C1 segment of cervical spinal cord (tissue), 14 donors: Measurements from ENCODE around the gene GPX8.

ENCODE experiments used
- DNase-seq, 14 donors: peaks; one replicate each; lab custom pipeline; 2025; lab: John Stamatoyannopoulos, UW

Gene GPX8, protein sequence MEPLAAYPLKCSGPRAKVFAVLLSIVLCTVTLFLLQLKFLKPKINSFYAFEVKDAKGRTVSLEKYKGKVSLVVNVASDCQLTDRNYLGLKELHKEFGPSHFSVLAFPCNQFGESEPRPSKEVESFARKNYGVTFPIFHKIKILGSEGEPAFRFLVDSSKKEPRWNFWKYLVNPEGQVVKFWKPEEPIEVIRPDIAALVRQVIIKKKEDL

GRCh38 chr5:55159763-55160492, at the start of gene GPX8:
TSS of gene GPX8 (plus strand) at chr5:55160171. CDS start at chr5:55160193, 22 bp downstream.
- DNase-seq: no peak

GRCh38 chr5:55110217-55110616, 49.8 kb upstream of the GPX8 start:
- DNase-seq: no peak

DNA sequence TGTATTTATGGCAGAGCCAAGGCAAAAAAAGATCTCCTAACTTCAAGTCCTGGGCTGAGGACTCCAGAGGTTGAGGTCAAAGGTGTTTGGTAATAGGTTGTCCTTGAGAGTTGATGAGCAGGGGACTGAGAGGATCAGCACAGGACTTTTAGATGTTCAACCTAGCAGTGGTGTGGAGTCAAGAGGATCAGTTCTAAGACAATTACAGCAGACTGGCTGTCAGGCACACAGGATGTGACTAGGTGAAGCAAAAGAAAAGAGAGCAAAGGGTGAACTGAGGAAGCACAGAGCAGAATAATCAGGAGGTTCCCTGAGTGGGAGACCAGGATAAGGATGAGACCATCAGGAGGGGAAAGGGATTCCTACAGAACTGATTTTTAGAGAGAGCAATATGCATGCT, 46.6 kb upstream of the GPX8 start:
- no peak for DNase-seq

DNA sequence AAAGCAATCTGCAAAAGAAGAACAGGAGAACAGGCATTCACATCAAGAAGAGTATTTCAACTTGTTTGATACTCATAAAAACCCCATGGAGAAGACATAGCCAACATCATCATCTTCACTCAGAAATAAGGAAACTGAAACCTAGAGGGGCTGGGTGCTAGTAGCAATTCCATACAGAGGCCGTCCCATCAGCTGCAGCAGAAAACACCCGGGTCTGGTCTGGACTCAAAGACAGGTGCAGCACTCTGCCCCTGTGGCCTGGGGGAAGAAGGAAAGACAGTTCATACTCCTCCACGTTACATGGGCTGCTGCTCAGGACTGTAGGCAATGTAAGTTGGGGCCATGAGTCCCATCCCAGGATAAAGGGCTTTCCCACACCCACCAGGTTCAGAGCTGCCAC, 45.9 kb upstream of the GPX8 start:
- no peak for DNase-seq

GRCh38 chr5:55123365-55123764, 36.6 kb upstream of the GPX8 start:
- no peak for DNase-seq

DNA sequence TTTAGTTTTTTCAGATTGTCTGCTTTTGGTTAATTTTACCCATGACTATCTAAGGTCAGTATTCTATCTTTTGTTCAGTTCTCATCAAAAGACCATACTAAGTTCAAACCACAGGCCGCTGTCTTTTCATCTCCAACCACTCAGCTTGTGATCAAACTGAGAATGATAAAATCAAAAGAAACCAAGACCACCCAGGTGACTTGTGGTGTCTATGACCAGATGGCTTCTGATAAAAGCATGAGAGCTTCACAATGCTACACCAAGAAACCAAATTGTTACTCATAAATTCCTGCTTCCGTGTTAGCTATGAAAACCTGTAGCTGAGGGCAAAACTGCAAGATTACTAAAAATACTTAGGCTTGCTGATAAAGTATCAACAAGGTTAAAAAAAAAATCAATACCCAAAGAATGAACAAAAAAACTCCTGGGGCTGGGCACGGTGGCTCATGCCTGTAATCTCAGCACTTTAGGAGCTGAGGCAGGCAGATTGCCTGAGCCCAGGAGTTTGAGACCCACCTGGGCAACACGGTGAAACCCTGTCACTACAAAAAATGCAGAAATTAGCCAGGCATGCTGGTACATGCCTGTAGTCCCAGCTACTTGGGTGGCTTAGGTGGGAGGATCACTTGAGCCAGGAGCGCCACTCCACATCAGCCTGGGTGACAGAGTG, 25.8 kb upstream of the GPX8 start:
- no peak for DNase-seq

- no peak for DNase-seq
Observed at GRCh38 chr5:55136521-55136920, 23.4 kb upstream of the GPX8 start.

DNA sequence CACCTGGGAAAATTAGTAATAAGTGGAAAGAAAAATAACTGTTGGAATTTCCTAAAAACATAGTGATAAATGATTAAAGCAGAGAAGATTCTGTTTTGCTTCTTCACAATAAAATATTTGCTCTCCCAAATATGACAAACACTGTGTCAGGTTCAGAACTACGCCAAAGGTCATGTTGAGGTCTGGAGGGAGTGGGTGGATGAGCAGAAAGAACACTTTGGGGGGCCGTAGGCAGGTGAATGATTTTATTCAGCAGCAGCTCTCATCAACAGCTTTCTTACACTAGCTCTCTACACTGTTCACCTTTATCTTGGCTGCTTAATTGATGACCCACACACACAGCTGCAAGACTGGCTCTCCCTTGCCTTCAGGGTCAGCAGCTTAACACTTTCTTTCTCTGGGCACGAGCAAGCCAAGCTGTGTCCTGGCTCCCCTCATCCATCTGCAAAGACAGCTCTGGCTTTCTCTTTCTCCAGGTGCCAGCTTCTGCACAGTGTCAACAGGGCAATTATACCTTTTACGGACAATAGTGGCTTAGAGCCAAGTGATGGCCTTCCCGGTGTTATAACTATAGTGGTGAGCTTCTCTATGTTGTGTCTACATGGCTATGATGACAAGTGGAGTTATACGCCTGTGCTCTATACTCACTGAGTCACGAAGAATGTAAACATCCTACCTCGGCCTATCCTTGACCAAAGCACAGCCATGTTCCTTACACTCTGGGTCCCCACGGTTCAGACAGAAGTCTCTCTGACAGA, 18.9 kb upstream of the GPX8 start:
- DNase-seq: no peak

DNA sequence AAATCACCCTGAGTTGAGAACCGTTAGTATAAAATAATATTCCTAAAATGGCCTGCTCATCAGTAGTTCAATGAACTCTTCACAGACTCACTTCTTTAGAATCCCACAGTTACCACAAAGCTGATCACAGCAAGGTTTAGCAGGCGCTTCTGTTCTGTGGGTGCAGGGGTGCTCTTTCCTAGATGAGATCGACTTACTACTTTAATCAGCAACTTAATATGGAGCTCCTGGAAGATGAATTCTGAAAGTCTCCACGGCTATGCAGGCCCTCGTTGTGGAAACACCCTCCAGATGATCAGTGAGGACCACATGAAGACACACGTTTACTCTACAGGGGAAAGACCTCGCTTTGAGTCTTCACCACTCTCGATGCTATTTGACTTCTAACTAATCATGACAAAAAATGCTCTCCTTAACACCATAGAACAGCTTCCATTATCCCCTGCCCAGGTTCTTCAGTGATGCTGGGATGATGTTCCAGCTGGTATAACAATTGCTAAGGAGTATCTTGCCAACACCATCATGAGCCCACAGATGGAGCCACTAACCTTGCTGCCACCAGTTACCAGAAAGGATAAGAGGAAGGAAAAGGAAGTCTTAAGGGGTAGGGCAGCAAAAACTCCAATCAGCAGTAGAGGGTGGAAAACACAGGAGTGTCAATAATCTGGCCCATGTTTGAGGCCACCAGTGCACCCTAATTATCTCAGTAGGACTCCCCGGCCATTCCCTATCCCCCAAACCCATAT, 17.9 kb upstream of the GPX8 start:
- no peak for DNase-seq

- no peak for DNase-seq
Observed at GRCh38 chr5:55143624-55144023, 16.3 kb upstream of the GPX8 start.

DNA sequence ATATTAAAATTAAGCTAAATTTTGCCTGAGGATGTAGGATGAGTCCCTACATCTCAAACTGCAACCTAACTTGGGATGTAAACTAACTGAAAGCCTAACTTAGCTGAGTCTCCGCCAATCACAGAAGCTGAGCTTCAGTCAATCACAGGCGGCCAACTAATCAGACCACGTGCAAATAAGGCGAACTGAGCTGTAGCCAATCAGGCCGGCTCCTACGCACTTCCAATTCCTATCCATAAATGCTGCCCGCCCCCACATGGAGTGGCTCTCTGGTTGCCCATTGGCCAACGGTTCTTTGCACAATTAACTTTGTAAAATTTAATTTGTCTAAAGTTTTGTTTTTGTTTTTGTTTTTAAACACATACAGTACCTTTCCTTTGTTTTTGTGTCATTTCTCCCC, 13.9 kb upstream of the GPX8 start:
- DNase-seq: no peak

DNA sequence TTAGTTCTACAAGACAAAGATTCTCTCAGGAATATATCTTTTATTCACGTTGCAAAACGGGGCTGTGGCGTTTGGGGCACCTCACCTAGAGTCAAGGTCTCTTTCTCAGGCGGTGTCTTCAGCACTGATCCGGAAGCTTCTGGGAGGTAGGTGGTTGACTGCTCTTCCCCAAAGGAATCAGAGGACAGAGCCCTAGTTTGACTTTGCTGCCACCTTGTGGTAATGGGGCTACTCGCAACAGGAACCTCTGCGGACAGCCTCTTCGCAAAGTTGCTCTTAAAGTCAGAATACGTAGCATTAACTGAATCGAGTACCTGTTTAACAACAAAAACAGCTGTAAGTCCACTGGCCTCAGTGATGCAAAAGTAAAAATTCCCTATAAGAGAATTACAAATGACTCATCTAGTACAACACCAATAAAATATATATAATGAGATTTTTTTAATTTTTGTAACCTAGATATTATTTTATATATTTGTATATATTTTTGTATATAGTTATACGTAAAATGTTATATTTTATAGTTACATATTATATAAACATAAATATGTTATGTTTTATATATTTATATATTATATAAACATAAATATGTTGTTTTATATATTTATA, 13.3 kb upstream of the GPX8 start:
- peak in 12 of 14 donors; percentile 4 to 66 (median 36) for DNase-seq

GRCh38 chr5:55149308-55149795, 10.6 kb upstream of the GPX8 start:
- no peak for DNase-seq

DNA sequence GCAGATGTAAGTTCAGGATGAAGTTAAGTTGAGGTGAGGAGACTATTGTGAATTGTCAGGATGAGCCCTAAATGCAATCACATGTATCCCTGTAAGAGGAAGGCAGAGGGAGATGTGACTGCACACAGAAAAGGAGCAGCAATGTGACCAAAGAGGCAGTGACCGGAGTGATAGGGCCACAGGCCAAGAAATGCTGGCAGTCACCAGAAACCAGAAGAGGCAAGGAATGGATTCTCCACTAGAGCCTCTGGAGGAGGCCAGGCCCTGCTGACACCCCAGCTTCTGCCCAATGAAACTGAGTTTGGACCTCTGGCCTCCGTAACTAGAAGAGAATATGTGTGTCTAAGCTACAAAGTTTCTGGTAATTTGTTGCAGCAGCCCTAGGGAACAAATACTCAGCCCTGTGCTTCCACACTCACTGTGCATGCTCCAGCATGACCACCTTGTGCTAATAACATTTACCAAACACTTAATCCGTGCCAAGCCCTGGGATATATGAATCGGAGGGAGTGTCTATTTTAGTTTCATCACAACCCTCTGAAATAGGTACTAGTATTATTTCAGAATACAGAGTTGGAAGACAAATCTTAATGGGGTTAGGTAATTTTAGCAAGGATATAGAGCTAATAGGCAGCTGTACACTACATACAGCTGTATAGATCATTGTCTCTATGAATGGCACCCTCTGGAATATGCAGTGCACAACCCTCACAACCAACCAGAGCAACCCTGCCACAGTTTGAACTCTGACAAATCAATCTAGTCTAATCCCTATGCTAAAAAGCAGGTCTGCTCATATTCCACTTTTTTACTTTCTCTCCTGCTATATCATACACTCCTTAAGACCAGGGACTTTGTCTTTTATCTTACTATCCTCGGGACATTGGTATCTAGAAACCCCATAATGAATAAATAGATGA, 7.8 kb upstream of the GPX8 start:
- DNase-seq: no peak

GRCh38 chr5:55154873-55155272, 5.1 kb upstream of the GPX8 start:
- no peak for DNase-seq

DNA sequence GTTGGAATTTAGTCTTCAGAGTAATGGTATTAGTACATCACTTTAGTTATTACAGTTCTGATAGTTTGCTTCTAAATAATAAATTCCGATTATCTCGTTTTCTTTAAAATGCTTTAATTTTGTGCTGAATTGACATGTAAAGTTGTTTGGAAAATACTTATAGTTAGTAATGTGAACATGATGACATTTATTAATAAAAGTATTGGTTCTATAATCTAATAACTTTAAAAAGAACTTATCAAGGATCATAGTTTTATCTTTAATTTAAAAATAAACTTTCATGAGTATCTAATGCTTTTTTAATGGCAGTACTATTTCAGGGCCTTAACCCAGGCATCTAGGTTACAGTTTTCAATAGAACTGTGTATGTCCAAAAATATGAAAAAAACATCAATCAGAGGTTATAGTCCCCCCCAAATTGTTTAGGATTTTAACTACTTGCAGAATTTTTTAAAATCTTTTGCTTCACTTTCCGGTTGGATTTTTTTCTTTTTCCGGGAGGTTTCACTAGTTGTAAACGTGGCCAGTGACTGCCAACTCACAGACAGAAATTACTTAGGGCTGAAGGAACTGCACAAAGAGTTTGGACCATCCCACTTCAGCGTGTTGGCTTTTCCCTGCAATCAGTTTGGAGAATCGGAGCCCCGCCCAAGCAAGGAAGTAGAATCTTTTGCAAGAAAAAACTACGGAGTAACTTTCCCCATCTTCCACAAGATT, 680 bp downstream of the GPX8 start:
- DNase-seq: no peak

GRCh38 chr5:55162666-55163065, 2.7 kb downstream of the GPX8 start:
- DNase-seq: no peak

GRCh38 chr5:55171471-55171870, 11.5 kb downstream of the GPX8 start:
- no peak for DNase-seq
